Activated T-helper 9 cell treated with anti-CD3 and anti-CD28 coated beads, Interleukin-2, amount 50 U/mL, for 16 hours (primary cell): ENCODE data around the gene ZCCHC7.
"Not testable (repeated sequence)": the region's sequence is repeated elsewhere in the genome, so short reads cannot be mapped to it uniquely, and the experiment has no call there.

Experiments used
- DNase-seq: peaks from one replicate; pipeline ENCODE4 v3.0.0-alpha.2; 2020; ENCODE audit warnings: low read depth

ZCCHC7 gene

DNA sequence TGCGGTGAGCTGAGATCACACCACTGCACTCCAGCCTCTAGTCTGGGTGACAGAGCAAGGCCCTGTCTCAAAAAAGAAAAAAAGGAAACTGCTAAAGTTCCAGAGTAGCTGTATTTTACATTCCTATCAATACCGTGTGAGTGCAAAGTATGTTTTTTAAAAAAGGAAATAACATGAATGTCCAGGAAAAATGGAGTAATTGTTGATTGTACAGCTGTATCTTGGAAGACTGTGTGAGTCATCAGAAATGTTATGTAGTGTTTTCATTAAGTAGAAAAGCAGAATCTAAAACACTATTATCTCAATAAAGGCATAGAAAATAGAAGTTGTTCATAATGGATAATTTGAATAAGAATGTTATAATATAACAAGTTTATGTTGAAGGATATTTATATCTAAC lies 53.9 kb downstream of the ZCCHC7 start:
- no peak for DNase-seq

DNA sequence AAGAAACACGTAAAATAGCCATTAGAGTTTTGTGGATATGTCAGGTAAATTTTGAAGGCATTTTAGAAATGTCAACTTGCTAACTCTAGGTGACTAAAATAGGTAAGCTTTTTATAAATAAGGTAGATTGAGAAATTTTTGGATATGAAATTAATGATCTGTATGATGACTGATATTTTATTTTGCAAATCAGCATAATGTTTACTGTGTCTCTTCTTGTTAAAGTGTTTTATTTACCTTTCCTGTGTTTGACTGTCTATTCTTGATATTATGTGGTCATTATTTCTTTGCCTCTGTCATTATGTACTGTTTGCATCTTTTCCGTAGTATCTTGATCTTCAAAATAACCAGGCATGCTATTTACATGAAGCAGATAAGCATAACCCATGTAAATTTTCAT lies 58.4 kb downstream of the ZCCHC7 start:
- no peak for DNase-seq

DNA sequence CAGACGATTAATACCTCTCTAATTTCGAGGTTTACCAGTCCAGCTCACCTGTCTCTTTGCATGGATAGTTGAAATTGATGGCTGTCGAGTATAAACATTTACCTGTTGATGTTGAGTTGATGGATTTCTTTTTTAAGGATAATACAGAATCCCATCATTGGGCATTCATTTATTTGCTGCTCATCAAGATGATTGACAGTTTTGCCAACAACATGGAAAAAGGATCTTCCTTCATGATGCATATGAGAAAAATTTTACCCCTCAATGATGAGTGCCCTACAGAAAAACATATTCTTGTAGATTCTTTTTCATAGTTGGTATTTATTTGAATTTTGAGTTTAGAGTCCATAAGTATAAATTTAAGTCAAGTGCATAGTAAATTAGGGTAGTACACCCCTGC lies 59.2 kb downstream of the ZCCHC7 start:
- no peak for DNase-seq

DNA sequence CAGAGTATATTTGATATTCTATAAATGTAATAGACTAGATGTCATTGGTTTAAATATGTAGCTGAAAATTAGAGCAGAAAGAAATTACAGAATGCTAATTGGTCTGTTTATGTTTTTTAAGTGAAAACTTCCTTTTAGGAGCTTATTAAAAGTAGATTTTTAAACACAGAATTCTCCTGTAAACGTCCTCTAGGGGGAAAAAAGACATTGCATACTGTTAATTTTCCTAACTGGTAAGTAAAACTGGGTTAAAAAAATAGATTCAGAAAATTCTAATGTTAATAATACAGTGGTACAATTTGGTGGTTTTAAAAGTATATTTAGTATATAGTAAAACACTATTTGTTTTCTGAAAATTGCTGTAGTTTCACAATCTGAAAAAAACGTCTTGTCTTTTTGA lies 59.8 kb downstream of the ZCCHC7 start:
- DNase-seq, result no peak

DNA sequence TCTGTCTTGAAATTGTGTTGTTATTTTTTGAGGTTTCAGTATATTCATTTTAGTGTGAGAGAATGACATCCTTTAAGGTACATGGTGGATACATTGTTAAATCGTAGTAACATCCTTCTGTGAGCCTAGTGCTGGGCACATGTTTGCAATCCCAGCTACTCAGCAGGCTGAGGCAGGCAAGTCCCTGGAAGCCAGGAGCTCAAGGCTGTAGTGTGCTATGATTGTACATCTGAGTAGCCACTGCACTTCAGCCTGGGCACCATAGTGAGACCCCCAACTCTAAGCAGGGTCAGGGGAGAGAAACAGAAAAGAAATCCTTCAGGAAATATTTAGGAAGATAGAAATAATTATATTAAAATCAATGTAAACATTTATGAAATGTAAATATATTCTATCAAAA lies 62.3 kb downstream of the ZCCHC7 start:
- no peak for DNase-seq

DNA sequence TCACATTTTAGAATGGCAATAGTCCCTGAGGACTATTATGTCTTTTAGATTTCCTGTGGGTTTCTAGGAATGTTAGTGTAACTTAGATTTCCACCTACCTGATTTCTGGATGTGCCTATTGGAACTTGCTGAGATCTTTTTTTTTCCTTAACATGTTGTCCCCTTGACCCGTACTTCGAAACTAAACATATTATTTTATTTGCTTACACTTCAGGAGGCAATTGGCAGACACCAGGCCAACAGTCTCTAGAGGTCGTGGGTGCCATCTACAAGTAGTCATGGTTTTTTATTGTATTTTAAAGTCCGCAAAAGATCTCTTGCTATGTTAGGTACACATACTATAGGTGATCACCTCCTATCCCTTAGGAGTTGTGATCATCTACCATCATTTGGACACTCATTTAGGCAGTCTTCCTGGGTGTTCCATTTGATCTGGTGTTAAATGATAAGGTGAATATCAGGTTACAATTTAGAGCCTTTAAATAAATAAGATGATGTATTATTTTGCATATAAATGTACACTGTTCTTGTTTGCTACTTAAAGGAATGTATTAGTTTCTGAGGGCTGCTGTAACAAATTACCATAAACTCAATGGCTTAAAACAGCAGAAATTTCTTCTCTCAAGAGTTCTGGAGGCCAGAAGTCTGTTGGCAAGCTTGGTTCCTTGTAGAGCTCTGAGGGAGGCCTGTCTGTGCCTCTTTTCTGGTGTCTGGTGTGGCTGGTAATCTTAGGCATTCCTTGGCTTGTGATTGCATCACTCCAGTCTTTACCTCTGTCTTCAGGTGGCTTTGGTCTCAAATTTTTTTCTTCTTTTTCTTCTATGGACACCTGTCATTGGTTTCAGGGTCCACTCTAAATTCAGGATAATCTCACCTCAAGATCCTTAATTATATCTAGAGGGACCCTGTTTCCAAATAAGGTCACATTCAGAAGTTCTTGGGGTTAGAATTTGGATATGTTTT lies 64.8 kb downstream of the ZCCHC7 start:
- DNase-seq, result no peak

DNA sequence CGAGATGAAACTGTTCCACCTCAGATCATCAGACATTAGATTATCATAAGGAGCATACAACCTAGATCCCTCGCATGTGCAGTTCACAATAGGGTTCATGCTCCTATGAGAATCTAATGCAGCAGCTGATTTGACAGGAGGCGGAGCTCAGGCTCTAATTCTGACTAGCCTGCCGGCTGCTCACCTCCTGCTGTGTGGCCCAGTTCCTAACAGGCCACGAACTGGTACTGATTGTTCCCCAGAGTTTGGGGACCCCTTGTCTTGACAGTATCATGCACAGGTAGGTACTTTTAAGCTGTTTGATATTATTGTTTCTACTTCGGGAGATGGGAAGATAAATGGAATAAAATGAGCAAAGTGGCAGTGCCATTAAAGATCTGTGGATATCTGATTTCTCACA lies 66.9 kb downstream of the ZCCHC7 start:
- DNase-seq, result no peak

DNA sequence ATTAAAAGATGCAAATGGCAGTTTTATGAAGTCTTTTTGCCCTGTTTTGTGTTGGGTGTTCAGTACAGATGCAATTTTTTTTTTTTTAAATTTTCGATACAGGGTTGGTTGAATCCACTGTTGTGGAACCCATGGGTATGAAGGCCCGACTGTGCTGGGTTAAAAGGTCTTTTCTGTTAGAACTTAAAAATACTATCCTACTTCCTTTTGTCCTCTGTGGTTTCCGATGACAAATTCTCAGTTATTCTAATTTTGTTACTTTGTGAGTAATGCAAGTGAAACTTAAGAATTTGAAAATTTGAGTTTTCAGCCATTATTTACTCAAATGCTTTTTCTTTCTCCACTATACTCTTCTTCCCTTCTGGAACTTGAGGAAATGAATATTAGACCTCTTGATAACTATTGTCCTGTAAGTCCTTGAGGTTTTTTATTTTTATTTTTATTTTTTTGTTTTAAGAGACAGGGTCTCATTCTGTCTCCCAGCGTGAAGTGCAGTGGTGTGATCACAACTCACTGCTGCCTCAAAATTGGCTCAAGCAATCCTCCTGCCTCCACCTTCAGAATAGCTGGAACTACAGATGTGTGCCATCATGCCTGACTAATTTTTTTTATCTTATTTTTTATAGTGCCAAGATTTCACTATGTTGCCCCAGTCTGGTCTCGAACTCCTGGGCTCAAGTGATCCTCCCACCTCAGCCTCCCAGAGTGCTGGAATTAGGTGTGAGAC lies 67.5 kb downstream of the ZCCHC7 start:
- DNase-seq, result no peak

DNA sequence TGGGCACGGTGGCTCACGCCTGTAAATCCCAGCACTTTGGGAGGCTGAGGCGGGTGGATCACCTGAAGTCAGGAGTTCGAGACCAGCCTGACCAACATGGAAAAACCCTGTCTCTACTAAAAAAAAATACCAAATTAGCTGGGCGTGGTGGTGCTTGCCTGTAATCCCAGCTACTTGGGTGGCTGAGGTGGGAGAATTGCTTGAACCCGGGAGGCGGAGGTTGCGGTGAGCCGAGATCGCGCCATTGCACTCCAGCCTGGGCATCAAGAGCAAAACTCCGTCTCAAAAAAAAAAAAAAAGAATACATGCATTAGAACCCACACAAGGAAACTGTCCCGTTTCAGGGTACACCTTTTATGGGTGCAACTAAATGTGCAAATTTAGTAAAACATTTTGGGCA lies 70.4 kb downstream of the ZCCHC7 start:
- DNase-seq, result not testable (repeated sequence)

DNA sequence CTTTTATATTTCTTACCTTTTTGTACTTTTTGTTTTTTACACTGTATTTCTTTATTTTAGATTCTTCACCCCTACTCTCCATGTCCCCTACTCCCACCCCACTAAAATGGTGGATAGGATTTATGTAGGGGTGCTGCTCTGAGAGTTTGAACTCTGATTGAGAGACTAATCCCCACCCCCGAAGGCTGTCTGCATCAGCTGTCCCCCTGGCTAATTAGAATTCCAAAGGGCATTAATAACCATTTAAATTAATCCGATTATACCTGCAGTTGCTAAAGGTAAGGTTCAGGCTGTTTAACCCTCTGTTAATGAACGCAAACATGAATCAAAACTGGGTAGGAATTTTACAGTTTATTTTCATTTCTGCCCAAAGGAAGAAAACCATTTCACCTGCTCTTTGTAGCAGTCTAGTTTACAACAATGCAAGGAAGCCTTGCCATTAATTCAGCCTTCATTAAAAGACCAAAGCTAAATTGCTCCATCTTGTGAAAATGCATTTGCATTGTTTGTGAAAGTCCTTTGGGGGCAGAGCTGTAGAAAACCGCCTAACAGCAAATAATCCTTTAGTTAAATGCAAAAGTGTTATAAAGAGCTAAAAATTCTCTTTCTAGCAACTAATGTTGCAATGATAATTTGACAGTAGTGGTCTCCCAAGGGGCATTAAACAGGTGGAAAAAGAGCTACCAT lies 71.2 kb downstream of the ZCCHC7 start:
- no peak for DNase-seq

DNA sequence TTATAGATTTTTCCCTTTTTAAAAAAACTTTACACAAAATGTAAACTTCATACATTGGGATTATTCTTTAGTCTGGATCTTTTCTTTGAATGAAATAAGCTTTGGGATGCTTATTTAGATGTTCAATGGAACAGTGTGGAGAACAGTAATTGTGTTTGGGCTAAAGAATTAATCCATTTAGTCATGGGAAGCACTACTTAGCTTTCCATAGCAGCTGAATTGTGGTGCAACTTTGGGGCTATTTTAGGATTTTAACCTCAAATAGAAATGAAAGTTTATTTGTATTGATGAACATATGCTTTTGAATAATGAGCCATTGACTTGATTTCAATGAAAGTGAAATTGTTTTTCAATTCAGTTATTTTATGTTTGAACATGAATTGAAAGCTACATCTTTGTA lies 72.4 kb downstream of the ZCCHC7 start:
- no peak for DNase-seq

DNA sequence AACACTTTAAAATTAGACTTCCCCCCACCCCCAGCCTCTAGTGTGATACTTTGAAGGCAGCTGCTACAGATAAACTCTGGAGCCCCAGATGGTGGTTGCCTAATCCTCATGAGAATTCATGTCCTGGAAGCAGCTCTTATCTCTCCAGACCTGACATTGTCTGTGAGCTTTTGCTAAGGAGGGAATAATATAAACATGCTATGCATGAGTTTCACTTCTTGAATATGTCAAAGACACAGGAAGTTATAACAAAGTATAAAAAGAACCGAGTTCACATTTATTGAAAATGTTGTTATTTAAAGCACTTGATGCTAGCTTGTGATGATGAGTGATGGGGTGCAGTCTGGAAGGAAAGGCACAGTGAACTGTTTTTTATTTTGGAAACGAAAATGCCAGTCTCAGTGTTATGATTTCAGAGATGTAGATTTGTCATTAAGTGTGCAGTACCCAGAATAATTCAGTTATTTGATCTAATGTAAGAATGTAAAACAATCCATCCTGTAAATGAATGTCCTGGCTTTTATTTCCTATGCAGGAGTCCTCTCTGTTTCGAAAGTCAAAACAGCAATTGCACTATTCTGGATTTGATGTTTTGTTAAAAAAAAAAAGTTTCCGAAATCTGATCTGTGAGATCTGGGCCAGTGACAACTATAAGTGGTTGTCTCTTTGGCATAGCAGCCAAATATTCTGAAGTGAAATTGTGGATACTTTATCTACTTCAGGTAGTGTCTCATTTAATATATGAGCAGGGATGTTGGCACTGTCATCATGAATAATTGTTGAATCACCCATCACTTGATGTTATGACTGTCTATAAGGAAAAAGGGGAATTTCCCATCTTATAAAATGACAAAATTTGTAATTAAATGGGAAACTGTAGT lies 77.0 kb downstream of the ZCCHC7 start:
- no peak for DNase-seq

DNA sequence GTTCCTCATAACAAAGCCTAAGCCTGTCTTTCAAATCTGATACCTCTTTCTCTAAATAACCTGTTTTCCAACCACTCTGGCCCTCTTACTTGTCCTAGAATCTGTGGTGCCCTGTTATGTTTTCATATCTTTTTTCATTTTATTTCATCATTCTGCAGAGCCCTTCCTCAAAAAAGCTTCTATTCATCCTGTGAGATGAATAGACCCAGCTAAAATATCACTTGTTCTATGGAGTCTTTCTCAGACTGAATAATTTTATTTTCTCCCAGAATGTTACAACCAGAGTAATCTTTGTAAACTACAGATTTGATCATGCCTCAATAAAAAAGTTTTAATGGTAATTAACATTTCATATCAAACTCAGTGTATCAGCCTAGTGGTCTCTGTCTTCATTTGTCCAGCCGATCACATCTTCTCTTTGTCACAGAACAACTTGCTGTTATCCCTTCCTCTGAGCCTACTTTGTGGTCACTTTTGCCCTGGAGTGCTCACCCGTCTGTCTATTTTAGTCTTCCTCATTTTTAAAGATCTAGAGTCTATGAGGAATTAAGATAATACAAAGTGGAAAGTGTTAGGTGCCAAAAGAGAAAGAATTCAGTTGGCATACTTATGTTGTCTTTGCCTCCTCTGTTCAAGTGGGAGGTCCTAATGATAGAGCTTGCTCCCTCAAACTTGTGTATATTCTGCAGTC lies 77.8 kb downstream of the ZCCHC7 start:
- no peak for DNase-seq

DNA sequence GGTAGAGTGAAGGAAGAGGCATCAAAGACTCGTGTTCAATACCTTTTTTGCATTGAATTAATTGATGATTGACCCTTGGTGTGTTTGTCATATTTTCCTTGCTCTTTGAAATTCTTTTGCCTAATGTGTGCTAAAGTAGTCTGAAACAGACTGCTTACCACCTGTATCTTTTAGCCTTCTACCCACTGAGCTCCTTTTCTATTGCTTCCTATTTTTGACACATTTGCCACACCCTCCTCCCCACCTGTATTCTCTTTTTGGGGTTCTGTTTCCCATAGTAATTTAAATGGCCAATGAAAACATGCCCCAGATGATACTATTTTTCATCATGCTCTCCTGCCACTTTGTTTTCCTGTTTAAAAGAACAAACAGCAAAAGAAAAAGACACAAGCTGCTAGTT lies 78.5 kb downstream of the ZCCHC7 start:
- no peak for DNase-seq

DNA sequence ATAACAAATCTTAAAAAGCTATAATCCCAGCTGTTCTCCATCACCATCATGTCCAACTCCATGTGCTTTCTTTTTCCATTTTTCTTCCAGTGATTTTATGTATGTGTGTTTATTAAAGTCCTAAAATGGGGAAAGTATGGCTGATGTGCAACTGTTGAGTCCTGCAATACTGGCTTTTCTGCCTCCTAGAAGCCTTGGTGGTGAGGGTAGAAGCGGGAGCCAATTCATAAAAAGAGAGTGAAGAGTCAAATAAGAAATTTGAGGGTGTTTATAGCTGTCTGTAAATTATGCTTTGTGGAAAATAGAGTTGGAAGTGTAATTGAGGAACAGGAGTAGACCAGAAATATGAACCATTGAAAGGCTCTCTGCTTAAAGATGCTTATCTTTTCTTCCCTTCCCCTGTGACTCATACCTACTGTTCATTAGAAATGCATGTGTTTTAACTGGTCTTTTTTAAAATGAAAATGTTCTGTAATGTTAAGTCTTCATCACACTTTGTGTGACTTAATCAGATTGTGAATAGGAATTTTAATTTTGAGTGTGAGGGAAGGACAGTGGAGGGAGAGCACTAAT lies 80.1 kb downstream of the ZCCHC7 start:
- no peak for DNase-seq

DNA sequence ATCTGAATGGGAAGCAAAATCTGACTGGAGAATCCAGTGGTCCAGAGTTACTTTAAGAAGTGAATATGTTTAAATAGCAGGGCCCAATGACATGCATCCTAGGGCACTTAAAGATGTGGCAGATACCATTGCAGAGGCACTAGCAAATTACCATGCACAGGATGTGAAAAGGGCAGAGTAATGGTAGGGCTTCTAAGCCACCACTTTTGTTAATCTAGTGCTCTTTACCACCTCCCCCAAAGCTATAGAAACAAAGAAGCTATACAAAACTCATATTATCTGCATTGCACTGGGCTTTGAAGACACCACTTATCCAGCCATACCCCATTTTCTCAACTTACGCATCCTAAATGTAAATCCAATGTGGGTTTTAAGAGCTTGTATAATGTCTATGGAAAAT lies 81.2 kb downstream of the ZCCHC7 start:
- DNase-seq, result no peak

DNA sequence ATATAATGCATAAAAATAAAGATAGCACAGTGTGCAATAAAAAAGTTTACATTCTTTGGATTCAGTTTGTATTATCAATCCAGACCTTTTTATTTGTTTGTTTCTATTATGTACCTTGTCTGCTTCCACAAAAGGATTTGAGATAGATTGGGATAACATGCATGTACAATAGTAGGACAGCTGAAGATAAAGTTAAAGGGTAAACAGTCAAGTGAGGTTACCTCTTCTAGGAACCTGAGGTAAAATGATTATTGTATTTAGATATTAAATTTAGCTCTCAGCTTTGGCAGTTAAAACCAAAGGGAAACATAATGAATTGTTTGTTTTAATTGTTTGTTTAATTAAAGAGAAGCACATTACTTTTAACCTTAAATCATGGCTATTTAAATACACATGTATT lies 81.7 kb downstream of the ZCCHC7 start:
- no peak for DNase-seq

DNA sequence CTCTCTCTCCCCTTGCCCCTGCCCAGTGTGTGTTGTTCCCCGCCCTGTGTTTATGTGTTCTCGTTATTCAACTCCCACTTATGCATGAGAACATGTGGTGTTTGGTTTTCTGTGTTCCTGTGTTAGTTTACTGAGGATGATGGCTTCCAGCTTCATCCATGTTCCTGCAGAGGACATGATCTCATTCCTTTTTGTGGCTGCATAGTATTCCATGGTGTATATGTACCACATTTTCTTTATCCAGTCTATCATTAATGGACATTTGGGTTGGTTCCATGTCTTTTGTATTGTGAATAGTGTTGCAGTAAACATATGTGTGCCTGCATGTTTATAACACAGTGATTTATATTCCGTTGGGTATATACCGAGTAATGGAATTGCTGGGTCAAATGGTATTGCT lies 83.1 kb downstream of the ZCCHC7 start:
- not testable (repeated sequence) for DNase-seq

DNA sequence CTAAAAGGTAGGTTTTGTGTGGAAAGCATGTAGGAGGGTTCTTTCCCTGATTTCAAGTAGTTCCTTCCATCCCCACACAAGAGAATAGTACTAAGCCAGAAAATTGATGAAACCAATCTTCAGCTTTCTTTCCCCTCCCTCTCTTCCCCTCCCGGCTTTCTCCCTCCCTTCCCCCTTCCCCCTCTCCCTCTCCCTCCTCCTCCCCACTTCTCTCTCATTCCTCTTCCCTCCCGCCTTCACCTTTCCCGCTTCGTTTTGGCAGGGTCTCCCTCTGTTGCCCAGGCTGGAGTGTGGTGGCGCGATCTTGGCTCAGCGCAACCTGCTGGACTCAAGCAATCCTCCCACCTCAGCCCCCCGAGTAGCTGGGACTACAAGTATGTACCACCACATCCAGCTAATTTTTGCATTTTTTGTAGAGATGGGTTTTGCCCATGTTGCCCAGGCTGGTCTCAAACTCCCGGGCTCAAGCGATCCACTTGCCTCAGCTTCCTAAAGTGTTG lies 85.8 kb downstream of the ZCCHC7 start:
- DNase-seq, result no peak
